Activated T-cell treated with anti-CD3 and anti-CD28 coated beads for 1 hour (primary cell): ENCODE data around the gene MGAT3.

Experiments
- DNase-seq: peaks from one replicate; pipeline ENCODE4 v3.0.0-alpha.2; 2020; ENCODE audit warnings: low read depth

The MGAT3 gene

GRCh38 chr22:39450258-39450955 lies 6.4 kb upstream of the MGAT3 start:
- DNase-seq = no peak

- DNase-seq = no peak
Measured at GRCh38 chr22:39452740-39453040, 4.1 kb upstream of the MGAT3 start.

DNA sequence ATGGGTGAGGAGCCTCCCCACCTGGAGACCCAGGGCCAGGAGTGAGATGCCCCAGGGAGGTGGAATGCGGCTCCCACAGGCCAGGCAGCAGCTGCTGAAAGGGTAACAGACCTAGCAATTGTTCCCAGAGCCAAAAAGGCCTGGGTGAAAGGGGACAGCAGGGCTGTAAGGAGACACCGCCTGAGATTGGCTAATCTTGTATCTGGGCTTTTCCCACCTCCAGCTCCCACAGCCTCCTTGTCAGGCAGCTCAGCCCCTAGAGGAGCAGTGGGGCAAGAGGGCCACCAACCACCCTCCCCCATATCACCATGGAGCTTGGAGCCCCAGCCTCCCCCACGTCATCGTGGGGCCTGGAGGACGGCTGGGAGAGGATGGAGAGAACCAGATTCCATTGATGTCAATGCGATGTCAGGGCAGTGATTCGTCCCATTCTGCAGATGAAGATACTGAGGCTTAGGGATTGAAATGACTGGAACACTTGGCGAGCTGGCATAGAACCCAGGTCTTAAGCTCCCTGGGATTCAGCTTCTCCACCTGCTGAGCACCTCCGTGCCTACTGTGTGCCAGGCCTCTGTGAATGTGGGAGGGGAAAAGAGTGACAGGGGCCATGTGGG lies 2.9 kb upstream of the MGAT3 start:
- no peak for DNase-seq

DNA sequence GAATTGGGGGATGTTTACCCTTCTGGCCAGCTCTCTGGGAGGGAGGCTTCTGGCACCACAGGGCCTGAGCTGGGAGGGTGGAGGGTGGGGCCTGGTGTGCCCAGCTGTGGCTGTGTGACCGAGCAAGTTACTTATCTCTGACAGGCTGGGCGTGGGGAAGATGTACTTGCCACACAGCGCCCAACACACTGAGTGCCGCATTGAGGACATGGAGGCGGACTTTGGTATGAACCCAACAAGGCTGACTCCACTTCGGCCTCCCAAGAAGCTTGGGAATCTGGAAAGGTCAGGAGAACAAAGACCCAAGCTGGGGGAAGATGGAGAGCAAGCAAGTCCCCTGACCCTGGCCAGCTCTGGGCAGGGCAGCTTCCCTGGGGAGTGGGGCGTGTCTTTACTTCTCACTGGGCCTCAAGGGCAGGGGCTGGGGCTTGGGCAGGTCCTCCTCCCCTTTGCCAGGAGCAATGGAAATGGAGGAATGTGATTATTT lies 2.4 kb upstream of the MGAT3 start:
- no peak for DNase-seq

- no peak for DNase-seq
Measured at GRCh38 chr22:39457198-39457555, 365 bp downstream of the MGAT3 start.

GRCh38 chr22:39457556-39458443 lies 988 bp downstream of the MGAT3 start:
- DNase-seq = no peak

GRCh38 chr22:39458444-39459083 lies 1.8 kb downstream of the MGAT3 start:
- no peak for DNase-seq

DNA sequence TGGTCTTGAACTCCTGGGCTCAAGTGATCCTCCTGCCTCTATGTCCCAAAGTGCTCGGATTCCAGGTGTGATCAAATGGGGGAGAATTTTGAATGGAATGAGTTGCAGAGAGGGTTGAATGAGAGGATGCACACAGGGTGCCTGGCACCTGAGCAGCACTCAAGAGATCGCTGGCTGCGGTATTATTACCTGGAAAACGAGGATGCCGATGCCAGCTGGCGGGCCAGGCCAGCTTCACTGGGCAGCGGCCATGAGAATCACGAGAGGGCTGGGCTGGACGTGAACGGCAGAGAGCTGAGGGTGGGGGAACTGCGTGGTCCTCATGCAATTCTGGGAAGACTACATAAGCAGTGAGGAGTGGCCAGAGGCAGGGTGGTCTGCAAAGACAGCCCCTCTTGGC lies 2.9 kb downstream of the MGAT3 start:
- DNase-seq = no peak

GRCh38 chr22:39462443-39463221 lies 5.8 kb downstream of the MGAT3 start:
- DNase-seq = no peak

- no peak for DNase-seq
Measured at GRCh38 chr22:39463277-39463676, 6.5 kb downstream of the MGAT3 start.

DNA sequence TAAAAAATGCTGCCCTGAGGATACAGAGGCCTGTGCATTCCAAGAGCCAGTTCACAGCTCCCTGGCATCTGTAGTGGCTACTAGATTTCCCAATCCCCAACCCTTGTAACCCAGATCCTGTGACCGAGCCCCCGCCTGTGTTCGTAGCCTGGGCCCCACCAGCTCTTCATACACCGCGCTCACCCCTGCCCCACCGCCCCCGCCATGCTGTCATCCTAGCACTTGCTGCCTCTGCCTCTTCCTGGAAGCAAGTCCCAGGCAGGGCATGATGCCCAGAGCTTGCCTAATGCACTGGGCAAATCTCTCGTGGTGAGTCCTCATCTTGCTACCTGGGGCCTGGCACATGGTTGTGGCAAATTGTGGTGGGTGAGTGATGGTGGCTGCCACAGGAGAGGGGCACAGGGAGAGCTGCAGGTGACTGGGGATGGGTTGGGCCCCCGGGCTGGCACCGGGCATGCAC lies 7.1 kb downstream of the MGAT3 start:
- no peak for DNase-seq

DNA sequence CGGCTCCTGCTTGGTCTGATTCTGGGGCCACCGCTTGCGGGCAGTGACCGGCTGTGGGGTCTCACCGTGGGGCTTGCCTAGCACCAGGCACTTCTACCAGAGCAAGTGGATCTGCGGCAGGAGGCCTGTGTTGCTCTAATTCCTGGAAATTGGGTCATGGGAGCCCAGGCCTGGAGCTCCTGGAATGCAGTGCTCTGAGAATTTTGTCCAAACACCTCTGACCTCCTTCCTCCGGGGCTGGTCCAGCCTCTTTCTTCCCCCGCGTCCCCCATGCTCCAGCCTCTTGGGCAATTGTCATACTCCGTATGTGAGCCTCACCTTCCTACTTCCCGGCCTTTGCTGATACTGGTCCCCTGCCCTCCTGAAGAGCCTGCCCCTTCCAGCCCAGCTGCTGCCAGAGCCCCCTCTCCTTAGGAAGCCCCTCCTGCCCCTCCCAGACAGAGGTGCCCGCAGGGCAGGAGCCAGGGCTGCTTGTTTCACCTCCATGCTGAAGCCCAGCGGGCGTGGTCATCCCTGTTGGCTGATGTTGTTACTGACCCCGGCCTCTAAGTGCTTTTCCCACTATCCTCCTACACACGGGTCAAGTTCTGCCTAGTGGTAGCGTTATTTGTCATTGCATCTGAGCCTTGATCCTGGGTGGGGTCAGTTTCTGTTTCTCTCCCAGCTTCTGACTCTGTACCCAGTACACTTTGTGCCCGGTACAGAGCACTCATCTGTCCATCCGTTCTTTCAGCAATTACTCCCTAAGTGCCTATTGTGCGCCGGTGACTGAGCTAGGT lies 9.6 kb downstream of the MGAT3 start:
- DNase-seq = no peak

GRCh38 chr22:39467390-39467895 lies 10.6 kb downstream of the MGAT3 start:
- DNase-seq = no peak

DNA sequence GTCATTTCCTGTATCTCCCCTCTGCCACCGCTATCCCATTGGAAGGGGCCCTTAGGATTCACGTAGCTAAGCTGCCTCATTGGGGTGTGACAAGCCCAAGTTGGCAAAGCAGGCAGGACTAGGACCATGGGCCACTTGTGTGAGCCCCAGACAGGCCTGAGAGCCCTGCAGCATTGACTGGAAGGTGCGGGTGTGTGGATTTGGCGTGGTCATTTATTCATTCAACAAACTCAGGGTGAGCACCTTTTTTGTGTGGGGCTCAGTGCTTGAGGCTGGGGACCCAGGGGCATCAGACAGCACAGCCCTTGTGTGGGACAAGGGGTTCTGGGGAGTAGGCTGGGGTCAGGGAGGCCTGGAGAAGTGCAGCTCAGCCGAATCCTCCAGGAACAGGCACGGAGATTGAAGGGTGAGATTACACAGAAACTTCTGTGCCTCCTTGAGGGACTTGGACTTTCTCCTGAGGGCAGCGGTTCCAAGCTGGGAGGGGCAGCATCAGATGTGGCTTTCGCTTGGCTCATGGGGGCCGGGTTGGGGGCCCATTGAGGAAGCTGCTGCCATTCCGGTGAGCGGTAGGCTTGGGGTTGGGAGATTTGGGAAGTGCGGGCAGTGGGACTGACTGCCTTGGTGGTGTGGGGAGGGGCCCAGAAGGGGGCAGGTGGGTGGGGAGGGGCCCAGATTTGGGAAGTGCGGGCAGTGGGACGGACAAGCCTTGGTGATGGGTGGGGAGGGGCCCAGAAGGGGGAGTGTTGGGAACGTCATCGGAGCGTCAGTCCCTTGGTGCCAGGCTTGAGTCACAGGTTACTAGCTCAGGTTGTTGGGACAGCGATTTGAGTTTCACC lies 11.9 kb downstream of the MGAT3 start:
- no peak for DNase-seq

- DNase-seq = no peak
Measured at GRCh38 chr22:39469326-39469680, 12.5 kb downstream of the MGAT3 start.

- no peak for DNase-seq
Measured at GRCh38 chr22:39469681-39470450, 13.1 kb downstream of the MGAT3 start.

DNA sequence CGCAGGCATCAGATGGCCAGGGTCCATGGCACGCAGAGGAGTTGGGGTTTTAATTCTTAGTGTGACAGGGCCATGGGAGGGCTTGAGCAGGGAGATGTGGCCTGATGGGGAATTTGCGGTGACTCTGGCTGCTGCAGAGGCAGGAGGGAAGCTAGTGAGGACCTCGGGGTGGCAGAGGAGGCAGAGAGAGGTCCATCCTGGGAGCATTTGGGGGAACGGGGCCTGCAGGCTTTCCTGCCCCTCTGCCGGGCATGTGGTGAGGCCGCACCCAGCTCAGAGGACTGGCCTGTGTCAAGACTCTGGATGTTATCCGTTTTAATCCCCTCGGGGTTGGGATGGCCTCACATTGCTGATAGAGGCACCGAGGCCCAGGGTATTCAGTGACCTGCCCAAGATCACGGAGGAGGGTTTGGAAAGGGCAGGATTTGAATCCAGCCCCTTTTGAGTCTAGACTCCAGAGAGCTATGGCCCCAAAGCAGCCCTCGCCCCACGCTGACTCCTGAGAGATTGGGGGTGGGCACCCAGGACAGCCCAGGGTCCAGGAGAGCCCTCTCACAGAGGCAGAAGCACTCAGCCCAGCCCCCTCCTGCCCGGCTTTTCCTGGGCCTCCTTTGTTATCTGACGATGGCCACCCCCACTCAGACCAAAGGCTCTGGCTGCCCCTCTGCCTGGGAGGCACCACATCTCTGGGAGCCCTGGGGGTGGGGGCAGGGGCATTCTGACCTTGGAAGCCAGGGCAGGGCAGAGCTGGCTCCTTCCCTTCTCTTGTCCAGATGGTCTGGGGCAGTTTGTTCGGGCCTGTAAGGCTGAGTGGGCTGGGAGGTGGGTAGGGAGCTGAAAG lies 13.9 kb downstream of the MGAT3 start:
- DNase-seq = no peak
